ENCODE measurements around the gene CEBPZOS. TPM values are rescaled to one million over a fixed set of nuclear protein-coding genes. Genes with fewer than 3 reads are reported as not detected.

CEBPZOS gene
- total and polyA plus RNA-seq, 9 of the 15 experiments (the other 6 are each of a cell fraction or from before 2014, with no cell fraction given): 21.7 to 64.8 (median 46.7) TPM

DNA sequence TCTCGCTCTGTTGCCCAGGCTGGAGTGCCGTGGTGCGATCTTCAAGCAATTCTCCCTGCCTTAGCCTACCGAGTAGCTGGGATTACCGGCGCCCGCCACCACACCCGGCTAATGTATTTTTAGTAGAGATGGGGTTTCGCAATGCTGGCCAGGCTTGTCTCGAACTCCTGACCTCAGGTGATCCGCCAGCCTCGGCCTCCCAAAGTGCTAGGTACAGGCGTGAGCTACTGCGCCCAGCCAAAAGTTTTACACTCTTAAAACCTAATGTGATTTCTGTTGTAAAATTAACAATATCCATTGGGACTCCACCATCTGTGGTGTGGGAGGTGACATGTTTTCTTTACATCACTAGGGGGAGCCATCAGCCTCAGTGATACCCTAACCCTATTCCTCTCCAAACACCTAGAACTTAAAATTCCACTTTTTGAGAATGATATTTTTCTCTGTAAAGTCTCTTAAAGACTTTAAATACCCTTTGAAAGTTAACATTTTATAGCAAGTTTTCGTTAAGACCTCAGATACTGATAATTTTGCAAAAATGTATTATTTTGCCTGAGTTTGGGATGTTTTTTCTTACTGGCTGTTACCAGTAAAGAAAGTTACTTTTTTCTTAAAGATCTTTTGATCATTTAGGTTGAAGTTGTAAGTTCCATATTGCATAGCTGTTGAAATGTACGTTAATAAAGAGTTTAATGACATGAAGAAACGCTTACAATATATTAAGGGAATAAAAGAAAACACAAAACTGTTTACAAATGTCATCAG is 27.9 kb upstream of the CEBPZOS start (continued):
- TF ChIP-seq, protein P1, sequence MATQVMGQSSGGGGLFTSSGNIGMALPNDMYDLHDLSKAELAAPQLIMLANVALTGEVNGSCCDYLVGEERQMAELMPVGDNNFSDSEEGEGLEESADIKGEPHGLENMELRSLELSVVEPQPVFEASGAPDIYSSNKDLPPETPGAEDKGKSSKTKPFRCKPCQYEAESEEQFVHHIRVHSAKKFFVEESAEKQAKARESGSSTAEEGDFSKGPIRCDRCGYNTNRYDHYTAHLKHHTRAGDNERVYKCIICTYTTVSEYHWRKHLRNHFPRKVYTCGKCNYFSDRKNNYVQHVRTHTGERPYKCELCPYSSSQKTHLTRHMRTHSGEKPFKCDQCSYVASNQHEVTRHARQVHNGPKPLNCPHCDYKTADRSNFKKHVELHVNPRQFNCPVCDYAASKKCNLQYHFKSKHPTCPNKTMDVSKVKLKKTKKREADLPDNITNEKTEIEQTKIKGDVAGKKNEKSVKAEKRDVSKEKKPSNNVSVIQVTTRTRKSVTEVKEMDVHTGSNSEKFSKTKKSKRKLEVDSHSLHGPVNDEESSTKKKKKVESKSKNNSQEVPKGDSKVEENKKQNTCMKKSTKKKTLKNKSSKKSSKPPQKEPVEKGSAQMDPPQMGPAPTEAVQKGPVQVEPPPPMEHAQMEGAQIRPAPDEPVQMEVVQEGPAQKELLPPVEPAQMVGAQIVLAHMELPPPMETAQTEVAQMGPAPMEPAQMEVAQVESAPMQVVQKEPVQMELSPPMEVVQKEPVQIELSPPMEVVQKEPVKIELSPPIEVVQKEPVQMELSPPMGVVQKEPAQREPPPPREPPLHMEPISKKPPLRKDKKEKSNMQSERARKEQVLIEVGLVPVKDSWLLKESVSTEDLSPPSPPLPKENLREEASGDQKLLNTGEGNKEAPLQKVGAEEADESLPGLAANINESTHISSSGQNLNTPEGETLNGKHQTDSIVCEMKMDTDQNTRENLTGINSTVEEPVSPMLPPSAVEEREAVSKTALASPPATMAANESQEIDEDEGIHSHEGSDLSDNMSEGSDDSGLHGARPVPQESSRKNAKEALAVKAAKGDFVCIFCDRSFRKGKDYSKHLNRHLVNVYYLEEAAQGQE (IDR thresholded peaks at IDR 0.05; ENCODE audit: borderline replicate concordance): peak; percentile 39; the same call in 1 of the 2 replicates
- TF ChIP-seq, protein P1 (CRISPR knock-in tag; IDR thresholded peaks at IDR 0.05; ENCODE audit: low read depth): no peak
- TF ChIP-seq, protein P2, sequence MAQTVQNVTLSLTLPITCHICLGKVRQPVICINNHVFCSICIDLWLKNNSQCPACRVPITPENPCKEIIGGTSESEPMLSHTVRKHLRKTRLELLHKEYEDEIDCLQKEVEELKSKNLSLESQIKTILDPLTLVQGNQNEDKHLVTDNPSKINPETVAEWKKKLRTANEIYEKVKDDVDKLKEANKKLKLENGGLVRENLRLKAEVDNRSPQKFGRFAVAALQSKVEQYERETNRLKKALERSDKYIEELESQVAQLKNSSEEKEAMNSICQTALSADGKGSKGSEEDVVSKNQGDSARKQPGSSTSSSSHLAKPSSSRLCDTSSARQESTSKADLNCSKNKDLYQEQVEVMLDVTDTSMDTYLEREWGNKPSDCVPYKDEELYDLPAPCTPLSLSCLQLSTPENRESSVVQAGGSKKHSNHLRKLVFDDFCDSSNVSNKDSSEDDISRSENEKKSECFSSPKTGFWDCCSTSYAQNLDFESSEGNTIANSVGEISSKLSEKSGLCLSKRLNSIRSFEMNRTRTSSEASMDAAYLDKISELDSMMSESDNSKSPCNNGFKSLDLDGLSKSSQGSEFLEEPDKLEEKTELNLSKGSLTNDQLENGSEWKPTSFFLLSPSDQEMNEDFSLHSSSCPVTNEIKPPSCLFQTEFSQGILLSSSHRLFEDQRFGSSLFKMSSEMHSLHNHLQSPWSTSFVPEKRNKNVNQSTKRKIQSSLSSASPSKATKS (CRISPR knock-in tag; IDR thresholded peaks at IDR 0.05): no peak
- TF ChIP-seq THRA (IDR thresholded peaks at IDR 0.05): 0 out of 2 replicates have a peak, but pooled peaks have one; percentile 6
- peak; percentile 13 to 69; a peak in 2 of 4 replicates for TF ChIP-seq RAD21 (CRISPR knock-in tag; conservative IDR thresholded peaks at IDR 0.05 in 1 of 2, IDR thresholded peaks at IDR 0.05 in 1 of 2)
- TF ChIP-seq, protein P3, sequence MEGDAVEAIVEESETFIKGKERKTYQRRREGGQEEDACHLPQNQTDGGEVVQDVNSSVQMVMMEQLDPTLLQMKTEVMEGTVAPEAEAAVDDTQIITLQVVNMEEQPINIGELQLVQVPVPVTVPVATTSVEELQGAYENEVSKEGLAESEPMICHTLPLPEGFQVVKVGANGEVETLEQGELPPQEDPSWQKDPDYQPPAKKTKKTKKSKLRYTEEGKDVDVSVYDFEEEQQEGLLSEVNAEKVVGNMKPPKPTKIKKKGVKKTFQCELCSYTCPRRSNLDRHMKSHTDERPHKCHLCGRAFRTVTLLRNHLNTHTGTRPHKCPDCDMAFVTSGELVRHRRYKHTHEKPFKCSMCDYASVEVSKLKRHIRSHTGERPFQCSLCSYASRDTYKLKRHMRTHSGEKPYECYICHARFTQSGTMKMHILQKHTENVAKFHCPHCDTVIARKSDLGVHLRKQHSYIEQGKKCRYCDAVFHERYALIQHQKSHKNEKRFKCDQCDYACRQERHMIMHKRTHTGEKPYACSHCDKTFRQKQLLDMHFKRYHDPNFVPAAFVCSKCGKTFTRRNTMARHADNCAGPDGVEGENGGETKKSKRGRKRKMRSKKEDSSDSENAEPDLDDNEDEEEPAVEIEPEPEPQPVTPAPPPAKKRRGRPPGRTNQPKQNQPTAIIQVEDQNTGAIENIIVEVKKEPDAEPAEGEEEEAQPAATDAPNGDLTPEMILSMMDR (IDR thresholded peaks at IDR 0.05 in 2 of 3, conservative IDR thresholded peaks at IDR 0.05 in 1 of 3; ENCODE audit: insufficient read depth in 2 of 3, low read depth in 1 of 3, low read length in 3 of 3): peak; percentile 52 to 80 (median 77)
- 0 out of 2 replicates have a peak, but pooled peaks have one; percentile 24 for TF ChIP-seq POLR2H (tag; IDR thresholded peaks at IDR 0.05; ENCODE audit: low read depth)
- no peak for TF ChIP-seq CEBPG (CRISPR knock-in tag; IDR thresholded peaks at IDR 0.05)
- peak; percentile 9 to 84; a peak in 3 of 4 replicates for TF ChIP-seq CEBPG (tag; conservative IDR thresholded peaks at IDR 0.05 in 1 of 2, IDR thresholded peaks at IDR 0.05 in 1 of 2)
- TF ChIP-seq CEBPB (tag; IDR thresholded peaks at IDR 0.05): peak; percentile 94
